Thyroid gland (tissue), 4 donors: ENCODE data around the gene VSX2.

Experiments used
- CTCF ChIP-seq, 6 experiments: fragments of 200-600 bp in 3 of 6; fragments of 450-650 bp in 3 of 6; sonication (generic) in 3 of 6; IDR thresholded peaks; one replicate each; pipeline ENCODE4 v1.5.1; 2016 to 2019; ENCODE audit warnings: antibody characterized with exemption in 6 of 6, mild to moderate bottlenecking in 2 of 6, inconsistent platforms in 1 of 6, moderate library complexity in 1 of 6
- POLR2A ChIP-seq, 2 donors: fragments of 450-650 bp; IDR thresholded peaks; one replicate each; pipeline ENCODE4 v1.6.1; 2017; ENCODE audit warnings: antibody characterized with exemption in 2 of 2, mild to moderate bottlenecking in 2 of 2, moderate library complexity in 1 of 2

GRCh38 chr14:74198441-74199234 is 40.6 kb upstream of the VSX2 start:
- TF ChIP-seq POLR2A (IDR thresholded peaks at IDR 0.05), result no peak
- no peak for TF ChIP-seq CTCF (IDR thresholded peaks at IDR 0.05)
